Inflammatory macrophage (primary cell): ENCODE data around the gene SLC22A31.
A peak's percentile ranks its signal among the peaks of the same experiment; 100 is the strongest.
"Not testable (repeated sequence)": the region's sequence is repeated elsewhere in the genome, so short reads cannot be mapped to it uniquely, and the experiment has no call there.

ENCODE experiments used
- DNase-seq, 2 donors: peaks; one replicate each; pipeline ENCODE4 v3.0.0-alpha.2; 2020 to 2022

Gene SLC22A31

DNA sequence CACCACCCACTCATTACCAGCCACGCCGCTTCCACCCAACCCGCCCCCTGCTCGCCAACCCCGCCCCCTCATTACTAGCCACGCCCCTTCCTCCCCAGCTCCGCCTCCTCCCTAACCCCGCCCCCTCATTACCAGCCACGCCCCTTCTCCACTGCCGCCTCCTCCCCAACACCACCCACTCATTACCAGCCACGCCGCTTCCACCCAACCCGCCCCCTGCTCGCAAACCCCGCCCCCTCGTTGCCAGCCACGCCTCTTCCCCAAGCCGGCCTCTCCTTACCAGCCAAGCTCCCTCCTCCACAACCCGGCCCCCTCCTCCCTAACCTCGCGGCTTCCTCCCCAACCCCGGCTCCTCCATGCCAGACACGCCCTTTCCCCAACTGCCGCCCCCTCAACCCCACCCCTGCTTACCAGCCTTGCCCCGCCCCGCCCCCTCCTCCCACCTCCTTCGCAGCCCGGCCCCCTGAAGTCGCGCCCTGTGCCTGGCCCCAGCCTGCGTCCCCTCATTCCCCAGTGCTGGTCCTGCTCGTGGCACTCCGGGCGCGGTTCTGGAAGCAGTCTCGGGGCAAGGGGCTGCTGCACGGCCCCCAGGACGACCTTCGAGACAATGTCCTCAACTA lies 7.3 kb downstream of the SLC22A31 start:
- no peak for DNase-seq

DNA sequence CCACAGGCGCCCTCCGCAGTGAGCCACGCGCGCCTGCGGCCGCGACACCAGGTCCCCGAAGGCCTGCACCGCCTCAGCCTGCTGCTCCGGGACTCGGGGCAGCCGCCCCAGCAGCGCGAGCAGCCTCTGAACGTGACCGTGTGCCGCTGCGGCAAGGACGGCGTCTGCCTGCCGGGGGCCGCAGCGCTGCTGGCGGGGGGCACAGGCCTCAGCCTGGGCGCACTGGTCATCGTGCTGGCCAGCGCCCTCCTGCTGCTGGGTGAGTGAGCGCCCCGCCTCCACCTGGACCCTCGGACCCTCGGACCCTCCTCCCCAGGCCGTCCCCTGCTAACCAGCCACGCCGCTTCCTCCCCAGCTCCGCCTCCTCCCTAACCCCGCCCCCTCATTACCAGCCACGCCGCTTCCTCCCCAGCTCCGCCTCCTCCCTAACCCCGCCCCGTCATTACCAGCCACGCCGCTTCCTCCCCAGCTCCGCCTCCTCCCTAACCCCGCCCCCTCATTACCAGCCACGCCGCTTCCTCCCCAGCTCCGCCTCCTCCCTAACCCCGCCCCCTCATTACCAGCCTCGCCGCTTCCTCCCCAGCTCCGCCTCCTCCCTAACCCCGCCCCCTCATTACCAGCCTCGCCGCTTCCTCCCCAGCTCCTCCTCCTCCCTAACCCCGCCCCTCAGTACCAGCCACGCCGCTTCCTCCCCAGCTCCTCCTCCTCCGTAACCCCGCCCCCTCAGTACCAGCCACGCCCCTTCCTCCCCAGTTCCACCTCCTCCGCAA lies 8.0 kb downstream of the SLC22A31 start:
- peak; percentile 71 to 77 for DNase-seq

DNA sequence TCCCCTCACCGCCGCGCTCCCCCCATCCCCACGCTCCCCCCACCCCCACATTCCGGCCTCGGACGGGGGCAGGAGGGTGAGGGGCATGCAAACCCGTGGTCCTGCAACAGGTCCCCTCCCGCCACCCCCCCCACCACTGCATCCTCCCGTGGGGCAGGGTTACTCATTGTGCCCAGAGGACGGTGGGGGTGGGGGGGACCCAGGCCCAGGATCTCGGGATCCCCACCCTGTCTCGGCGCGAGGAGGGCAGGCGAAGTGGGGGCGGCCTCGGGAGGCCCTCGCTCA lies 8.5 kb downstream of the SLC22A31 start:
- DNase-seq = no peak

DNA sequence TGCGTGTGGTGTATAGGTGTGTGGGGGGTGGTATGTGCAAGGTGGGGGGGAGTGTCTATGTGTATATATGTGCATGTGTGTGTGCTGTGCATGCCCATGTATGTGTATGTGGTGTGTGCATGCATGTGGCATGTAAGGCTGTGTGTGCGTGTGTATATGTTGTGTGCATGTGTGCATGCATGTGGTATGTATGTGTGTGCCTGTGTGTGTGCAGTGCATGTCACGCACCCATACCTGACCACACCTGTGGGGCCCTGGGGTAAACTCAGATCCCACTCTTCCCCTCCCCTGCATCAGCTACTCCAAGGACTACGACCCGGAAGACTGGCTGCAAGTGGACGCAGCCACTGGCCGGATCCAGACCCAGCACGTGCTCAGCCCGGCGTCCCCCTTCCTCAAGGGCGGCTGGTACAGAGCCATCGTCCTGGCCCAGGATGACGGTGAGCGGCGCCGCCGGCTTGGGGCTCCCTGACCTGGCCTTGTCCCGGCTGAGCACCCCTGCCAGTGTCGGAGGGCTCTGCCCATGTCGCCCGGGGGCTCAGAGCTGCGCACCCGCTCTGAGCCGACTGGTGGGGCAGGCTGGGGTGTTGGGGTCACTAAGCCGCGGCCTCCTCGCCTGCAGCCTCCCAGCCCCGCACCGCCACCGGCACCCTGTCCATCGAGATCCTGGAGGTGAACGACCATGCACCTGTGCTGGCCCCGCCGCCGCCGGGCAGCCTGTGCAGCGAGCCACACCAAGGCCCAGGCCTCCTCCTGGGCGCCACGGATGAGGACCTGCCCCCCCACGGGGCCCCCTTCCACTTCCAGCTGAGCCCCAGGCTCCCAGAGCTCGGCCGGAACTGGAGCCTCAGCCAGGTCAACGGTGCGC lies 9.1 kb downstream of the SLC22A31 start:
- no peak for DNase-seq

DNA sequence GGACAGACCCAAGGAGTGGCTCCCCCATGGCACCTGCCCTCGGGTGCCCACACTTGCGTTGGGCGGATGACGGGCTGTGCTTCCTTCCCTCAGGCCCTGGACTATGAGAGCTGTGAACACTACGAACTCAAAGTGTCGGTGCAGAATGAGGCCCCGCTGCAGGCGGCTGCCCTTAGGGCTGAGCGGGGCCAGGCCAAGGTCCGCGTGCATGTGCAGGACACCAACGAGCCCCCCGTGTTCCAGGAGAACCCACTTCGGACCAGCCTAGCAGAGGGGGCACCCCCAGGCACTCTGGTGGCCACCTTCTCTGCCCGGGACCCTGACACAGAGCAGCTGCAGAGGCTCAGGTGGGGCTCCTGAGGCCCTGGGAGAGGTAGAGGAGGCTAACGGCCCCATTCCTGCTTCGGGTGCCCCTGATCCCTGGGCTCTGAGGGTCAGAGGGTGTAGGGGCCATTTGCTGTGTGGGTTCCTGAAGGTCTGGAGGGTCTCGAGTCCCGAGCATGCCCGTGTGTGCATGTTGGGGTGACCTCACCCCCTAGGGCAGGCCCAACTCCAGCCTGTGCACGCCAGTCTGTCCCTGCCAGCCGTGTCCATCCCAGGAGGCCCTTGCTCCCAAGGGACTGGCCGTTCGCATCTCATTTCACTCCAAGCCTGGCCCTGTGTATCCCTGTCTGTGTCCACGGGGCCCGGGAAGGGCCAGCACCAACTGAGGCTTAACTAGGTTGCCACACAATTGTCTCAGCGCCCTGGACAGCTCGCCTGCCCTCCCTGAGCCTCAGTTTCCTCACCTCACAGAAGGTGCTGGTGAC lies 10.0 kb downstream of the SLC22A31 start:
- DNase-seq = no peak

DNA sequence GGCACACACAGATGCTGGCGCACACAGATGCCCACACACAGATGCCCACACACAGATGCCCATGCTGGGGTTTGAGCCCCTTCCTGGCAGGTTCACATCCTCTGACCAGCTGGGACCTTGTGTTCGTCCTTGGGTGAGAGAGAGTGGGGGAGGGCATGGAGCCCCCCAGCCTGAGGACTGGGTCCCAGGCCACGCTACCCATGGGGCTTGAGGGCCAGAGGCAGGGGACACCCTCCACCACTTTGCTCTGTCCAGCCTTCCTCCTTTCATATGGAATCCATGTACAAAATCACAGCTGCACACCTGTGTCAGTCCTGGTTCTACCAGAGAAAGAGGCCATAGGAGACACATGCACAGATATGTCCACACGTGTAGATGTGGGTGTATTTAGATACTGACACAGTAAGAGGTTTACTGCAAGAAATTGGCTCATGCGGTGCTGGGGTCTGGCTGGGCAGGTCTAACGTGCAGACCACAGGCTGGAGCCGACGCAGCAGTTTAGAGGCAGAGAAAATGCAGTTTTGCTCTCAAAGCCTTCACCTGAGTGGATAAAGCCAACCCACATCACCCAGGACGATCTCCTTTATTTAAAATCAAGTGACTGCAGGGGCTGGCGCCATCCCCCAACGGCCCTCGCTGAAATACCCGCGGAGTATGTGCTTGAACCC lies 10.8 kb downstream of the SLC22A31 start:
- no peak for DNase-seq

DNA sequence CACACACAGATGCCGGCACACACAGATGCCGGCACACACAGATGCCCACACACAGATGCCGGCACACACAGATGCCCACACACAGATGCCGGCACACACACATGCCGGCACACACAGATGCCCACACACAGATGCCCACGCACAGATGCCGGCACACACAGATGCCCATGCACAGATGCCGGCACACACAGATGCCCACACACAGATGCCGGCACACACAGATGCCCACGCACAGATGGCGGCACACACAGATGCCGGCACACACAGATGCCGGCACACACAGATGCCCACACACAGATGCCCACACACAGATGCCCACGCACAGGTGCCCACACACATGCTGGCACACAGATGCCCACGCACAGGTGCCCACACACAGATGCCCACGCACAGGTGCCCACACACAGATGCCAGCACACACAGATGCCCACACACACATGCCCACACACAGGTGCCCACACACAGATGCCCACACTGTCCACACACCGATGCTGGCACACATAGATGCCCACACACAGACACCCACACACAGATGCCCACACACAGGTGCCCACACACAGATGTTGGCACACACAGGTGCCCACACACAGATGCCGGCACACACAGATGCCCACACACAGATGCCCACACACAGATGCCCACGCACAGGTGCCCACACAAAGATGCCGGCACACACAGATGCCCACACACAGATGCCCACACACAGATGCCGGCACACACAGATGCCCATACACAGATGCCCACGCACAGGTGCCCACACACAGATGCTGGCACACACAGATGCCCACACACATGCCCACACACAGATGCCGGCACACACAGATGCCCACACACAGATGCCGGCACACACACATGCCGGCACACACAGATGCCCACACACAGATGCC lies 11.6 kb downstream of the SLC22A31 start:
- DNase-seq = not testable (repeated sequence)

DNA sequence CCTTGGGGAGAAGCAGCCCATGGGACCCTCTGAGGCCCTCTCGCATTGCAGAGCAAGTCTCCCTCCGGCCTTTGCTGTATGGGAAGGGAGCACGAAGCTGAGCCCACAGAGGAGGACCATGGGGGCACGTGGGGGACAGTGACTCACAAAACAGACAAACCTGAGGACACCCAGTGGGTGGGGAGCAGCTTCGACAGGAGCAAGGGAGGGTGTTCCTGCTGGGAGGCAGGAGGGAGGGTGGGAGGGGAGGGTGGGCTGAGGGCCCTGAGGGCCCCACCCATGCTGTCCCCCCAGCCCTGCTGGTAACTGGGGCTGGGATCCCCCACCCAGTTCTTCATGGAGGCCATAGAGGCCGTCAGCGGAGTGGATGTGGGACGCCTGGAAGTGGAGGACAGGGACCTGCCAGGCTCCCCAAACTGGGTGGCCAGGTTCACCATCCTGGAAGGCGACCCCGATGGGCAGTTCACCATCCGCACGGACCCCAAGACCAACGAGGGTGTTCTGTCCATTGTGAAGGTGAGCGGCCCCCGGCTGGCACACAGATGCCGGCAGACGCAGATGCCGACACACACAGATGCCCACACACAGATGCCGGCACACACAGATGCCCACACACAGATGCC lies 12.5 kb downstream of the SLC22A31 start:
- no peak for DNase-seq

DNA sequence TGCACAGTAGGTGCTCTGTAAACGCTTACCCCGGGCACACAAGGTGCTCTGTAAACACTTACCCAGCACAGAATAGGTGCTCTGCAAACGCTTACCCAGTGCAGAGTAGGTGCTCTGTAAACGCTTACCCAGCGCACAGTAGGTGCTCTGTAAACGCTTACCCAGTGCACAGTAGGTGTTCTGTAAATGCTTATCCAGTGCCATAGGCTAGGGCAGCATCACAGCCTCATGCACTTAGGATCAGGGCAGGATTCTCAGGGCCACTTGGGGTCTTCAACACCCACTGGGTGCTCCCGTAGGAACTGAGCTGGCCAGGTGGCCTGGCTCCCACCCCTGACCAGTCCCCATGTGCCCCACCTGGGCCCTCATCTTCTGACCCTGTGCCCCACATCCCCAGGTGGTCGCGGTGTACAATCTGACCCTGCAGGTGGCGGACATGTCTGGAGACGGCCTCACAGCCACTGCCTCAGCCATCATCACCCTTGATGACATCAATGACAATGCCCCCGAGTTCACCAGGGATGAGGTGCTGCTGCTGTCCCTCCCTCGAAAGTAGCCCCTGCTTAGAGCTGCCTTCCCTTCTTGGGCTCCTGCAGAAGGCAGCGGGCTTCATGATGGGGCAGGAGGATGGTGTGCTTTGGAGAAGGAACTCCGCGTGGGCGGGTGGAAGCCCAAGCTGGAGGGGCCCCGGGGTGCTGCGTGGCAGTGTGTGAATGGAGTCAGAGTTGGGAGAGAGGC lies 13.1 kb downstream of the SLC22A31 start:
- peak; percentile 50 to 70 for DNase-seq

DNA sequence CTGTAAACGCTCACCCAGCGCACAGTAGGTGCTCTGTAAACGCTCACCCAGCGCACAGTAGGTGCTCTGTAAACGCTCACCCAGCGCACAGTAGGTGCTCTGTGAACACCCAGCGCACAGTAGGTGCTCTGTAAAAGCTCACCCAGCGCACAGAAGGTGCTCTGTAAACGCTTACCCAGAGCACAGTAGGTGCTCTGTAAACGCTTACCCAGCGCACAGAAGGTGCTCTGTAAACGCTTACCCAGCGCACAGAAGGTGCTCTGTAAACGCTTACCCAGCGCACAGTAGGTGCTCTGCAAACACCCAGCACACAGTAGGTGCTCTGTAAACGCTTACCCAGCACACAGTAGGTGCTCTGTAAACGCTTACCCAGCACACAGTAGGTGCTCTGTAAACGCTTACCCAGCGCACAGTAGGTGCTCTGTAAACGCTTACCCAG lies 13.7 kb downstream of the SLC22A31 start:
- not testable (repeated sequence) for DNase-seq

DNA sequence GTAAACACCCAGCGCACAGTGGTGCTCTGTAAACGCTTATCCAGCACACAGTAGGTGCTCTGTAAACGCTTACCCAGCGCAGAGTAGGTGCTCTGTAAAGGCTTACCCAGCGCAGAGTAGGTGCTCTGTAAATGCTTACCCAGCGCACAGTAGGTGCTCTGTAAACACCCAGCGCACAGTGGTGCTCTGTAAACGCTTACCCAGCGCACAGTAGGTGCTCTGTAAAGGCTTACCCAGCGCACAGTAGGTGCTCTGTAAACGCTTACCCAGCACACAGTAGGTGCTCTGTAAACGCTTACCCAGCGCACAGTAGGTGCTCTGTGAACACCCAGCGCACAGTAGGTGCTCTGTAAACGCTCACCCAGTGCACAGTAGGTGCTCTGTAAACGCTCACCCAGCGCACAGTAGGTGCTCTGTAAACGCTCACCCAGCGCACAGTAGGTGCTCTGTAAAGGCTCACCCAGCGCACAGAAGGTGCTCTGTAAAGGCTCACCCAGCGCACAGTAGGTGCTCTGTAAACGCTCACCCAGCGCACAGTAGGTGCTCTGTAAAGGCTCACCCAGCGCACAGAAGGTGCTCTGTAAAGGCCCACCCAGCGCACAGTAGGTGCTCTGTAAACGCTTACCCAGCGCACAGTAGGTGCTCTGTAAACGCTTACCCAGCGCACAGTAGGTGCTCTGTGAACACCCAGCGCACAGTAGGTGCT lies 14.3 kb downstream of the SLC22A31 start:
- not testable (repeated sequence) for DNase-seq

DNA sequence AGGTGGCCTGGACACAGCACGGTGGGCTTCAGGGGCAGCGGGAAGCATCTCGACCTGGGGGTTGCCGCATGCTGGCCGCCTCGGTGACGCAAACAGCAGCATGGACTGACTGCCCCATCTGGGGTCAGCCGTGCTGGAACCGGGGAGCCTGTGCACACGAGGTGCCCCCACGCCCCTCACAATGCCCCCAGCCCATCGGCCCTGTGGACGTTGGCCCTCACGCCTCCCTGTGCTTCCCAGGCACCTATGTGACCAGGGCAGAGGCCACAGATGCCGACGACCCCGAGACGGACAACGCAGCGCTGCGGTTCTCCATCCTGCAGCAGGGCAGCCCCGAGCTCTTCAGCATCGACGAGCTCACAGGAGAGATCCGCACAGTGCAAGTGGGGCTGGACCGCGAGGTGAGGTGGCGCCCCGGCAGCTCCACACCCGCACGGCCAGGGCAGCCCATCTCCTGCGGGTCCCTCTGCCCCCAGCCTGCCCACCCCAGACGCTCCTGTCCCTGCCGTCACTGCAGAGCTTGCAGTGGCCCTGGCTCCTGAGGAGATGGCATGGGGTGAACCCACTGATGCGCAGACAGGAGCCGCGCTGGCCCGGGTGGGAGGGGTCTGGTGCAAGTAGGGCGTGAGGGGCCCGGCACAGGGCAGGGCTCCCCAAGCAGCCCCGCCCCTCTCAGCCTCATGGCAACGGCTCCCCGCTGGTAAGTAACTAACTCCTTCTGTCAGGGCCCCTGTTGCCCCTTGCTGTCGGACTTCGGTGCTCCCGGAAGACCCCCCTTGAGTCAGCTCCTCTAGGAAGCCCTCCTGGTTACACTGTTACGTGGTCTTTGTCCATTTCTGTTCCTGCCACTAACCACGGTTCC lies 15.2 kb downstream of the SLC22A31 start:
- no peak for DNase-seq

DNA sequence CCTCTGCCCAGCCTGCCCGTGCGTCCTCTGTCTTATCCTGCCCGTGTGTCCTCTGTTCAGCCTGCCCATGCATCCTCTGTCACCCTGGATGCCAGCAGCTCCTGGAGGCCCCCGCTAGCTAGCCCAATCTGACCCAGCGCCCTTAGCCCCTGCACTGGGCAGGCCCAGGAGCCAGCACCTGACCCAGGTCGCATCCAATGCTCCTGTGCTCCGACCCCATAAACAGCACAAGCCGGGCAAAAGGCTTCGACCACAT lies 15.7 kb downstream of the SLC22A31 start:
- DNase-seq = no peak

DNA sequence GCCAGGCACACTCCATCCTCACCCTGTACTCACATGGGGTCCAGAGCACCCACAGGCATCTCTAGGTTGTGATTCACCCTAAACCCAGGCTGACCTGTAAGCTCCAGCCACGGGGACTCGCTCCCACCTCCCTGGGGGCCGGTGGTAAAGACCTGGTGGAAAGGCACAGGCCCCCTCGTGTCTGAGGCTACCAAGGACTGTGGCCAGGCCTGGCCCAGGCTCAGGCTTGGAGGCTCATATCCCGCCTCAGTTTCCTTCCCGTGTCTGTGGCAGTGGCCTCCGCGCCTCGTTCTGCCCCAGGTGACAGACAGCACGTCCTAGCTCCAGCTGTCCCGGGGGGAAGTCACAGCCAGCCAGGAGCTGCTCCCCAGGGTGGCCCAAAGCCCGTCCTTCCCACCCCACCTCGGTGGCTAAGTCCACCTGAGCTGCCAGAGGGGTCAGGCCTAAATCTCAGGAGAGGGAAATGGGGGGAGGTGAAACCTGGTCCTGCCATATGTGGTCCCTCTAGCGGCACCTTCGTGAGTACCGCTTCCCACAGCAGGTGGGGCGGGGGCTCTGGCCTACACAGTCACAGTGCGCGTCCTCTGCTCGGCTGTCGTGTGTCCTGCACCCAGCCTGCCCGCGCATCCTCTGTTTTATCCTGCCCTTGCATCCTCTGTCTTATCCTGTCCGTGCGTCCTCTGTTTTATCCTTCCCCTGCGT lies 16.2 kb downstream of the SLC22A31 start:
- no peak for DNase-seq

DNA sequence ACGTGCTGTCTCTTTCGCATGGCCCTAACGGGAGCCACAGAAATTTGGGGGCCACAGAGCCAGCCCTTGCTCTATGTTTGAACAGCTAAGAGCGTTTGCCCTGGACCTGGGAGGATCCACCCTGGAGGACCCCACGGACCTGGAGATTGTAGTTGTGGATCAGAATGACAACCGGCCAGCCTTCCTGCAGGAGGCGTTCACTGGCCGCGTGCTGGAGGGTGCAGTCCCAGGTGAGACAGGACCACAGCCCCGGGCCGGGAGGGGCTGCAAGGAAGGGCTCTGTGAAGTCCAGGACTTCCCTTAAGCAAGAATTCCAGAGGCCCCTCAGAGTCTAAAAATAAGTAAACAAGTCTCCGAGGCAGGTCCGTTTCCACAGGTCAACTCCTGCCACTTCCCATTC lies 16.9 kb downstream of the SLC22A31 start:
- DNase-seq = no peak

DNA sequence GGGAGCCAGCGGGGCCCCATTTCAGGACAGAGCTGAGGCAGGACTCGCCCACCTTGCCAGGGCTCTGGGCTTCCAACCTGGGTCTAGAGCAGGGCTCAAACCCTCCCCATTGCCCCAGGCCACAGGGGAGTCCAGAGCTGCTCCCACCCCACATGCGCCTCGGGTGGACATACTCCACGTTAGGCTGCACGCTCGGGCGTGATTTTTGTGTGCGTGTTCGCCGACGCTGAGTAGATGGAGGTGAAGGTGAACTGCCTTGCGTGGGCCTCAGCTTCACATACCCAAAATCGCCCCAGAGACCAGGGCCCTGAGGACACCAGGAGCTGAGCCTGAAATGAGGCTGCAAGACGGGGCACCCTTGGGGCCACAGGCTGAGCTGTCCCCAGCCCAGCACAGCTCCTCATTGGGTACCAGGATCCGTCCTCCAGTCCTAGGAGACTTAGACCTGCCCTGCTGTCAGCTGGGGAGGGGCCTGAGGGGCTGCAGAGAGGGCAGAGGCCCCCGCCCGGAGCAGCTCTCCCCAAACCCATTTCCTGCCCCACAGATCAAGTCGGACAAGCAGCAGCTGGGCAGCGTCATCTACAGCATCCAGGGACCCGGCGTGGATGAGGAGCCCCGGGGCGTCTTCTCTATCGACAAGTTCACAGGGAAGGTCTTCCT lies 20.6 kb downstream of the SLC22A31 start:
- no peak for DNase-seq

DNA sequence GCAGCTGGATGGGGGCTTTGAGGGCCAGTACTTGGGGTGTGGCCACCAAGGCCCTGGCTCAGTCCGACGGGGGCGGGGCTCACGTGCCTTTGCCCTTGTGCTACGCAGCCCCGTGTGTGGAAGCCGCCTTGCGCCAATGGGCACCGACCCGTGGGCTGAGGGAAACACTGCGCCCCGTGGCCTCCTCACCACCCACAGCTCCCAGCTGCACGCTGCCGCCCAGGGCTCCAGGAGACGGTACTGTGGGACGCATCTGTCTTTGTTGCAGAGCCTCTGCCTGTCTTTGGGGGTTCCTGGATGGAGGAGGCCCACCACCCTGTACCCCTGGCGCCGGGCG lies 21.2 kb downstream of the SLC22A31 start:
- DNase-seq = no peak
